ENCODE data around the gene MACROD2. TPM values are rescaled to one million over a fixed set of nuclear protein-coding genes. Genes with fewer than 3 reads are reported as not detected.

Gene MACROD2
- total RNA-seq, 4 donors from 2014 or later: 2.1 to 28.1 (median 12.6) TPM

- Histone ChIP-seq H3K27ac (no peak overlapping the region), H3K27me3 (no peaks in the 10 kb centered on the region), H3K9me3 (no peaks in the 10 kb centered on the region), H3K4me3 (no peak overlapping the region), H3K36me3 (no peaks in the 10 kb centered on the region), H3K4me1 (no peaks in the 10 kb centered on the region)
- no peak for TF ChIP-seq CTCF (IDR thresholded peaks at IDR 0.05)
- no peak for TF ChIP-seq POLR2A (IDR thresholded peaks at IDR 0.05)
- intact Hi-C loops (cut with DNase I; ENCODE audit: low total_unique reads): no loop called here
- no peak for DNase-seq
Observed at GRCh38 chr20:14570811-14571210, 575.5 kb downstream of the MACROD2 start.

- no peaks in the 10 kb centered on the region for H3K4me1 ChIP-seq
- H3K27ac ChIP-seq: no peak overlapping the region
- intact Hi-C loops (cut with DNase I; ENCODE audit: low total_unique reads): no loop called here
- no peaks in the 10 kb centered on the region for H3K36me3 ChIP-seq
- H3K4me3 ChIP-seq: no peak overlapping the region
- DNase-seq: no peak
- no peaks in the 10 kb centered on the region for H3K27me3 ChIP-seq
- no peaks in the 10 kb centered on the region for H3K9me3 ChIP-seq
- TF ChIP-seq POLR2A (IDR thresholded peaks at IDR 0.05): no peak
- TF ChIP-seq CTCF (IDR thresholded peaks at IDR 0.05): no peak
Observed at GRCh38 chr20:14573676-14574075, 578.4 kb downstream of the MACROD2 start.

GRCh38 chr20:14576196-14576877 is 581.0 kb downstream of the MACROD2 start:
- intact Hi-C loops (cut with DNase I; ENCODE audit: low total_unique reads): no loop called here
- H3K4me1 ChIP-seq: no peaks in the 10 kb centered on the region
- no peaks in the 10 kb centered on the region for H3K36me3 ChIP-seq
- H3K4me3 ChIP-seq: no peak overlapping the region
- H3K9me3 ChIP-seq: no peaks in the 10 kb centered on the region
- no peak for DNase-seq
- no peaks in the 10 kb centered on the region for H3K27me3 ChIP-seq
- TF ChIP-seq CTCF (IDR thresholded peaks at IDR 0.05) (no peak), POLR2A (IDR thresholded peaks at IDR 0.05) (no peak)
- H3K27ac ChIP-seq: no peak overlapping the region

GRCh38 chr20:14580418-14581074 is 585.2 kb downstream of the MACROD2 start:
- H3K4me1 ChIP-seq: no peaks in the 10 kb centered on the region
- no peaks in the 10 kb centered on the region for H3K9me3 ChIP-seq
- H3K36me3 ChIP-seq: no peaks in the 10 kb centered on the region
- TF ChIP-seq CTCF (IDR thresholded peaks at IDR 0.05): no peak
- TF ChIP-seq POLR2A (IDR thresholded peaks at IDR 0.05): no peak
- intact Hi-C loops (cut with DNase I; ENCODE audit: low total_unique reads): no loop called here
- no peak for DNase-seq
- no peak overlapping the region for H3K4me3 ChIP-seq
- no peaks in the 10 kb centered on the region for H3K27me3 ChIP-seq
- H3K27ac ChIP-seq: no peak overlapping the region

- no peak for DNase-seq
- Histone ChIP-seq H3K27me3 (no peaks in the 10 kb centered on the region), H3K36me3 (no peaks in the 10 kb centered on the region), H3K4me3 (no peak overlapping the region), H3K27ac (no peak overlapping the region), H3K4me1 (no peaks in the 10 kb centered on the region), H3K9me3 (no peaks in the 10 kb centered on the region)
- TF ChIP-seq POLR2A (IDR thresholded peaks at IDR 0.05): no peak
- TF ChIP-seq CTCF (IDR thresholded peaks at IDR 0.05): no peak
- intact Hi-C loops (cut with DNase I; ENCODE audit: low total_unique reads): no loop called here
Observed at GRCh38 chr20:14581731-14582130, 586.4 kb downstream of the MACROD2 start.

Measured in uterus (tissue), 4 donors.